Activated T-cell treated with anti-CD3 and anti-CD28 coated beads for 1 hour (primary cell): Measurements from ENCODE around the gene POLR2H.
"Not testable (repeated sequence)": the region's sequence is repeated elsewhere in the genome, so short reads cannot be mapped to it uniquely, and the experiment has no call there.

Experiments
- DNase-seq: peaks from one replicate; pipeline ENCODE4 v3.0.0-alpha.2; 2020; ENCODE audit warnings: low read depth

POLR2H gene

DNA sequence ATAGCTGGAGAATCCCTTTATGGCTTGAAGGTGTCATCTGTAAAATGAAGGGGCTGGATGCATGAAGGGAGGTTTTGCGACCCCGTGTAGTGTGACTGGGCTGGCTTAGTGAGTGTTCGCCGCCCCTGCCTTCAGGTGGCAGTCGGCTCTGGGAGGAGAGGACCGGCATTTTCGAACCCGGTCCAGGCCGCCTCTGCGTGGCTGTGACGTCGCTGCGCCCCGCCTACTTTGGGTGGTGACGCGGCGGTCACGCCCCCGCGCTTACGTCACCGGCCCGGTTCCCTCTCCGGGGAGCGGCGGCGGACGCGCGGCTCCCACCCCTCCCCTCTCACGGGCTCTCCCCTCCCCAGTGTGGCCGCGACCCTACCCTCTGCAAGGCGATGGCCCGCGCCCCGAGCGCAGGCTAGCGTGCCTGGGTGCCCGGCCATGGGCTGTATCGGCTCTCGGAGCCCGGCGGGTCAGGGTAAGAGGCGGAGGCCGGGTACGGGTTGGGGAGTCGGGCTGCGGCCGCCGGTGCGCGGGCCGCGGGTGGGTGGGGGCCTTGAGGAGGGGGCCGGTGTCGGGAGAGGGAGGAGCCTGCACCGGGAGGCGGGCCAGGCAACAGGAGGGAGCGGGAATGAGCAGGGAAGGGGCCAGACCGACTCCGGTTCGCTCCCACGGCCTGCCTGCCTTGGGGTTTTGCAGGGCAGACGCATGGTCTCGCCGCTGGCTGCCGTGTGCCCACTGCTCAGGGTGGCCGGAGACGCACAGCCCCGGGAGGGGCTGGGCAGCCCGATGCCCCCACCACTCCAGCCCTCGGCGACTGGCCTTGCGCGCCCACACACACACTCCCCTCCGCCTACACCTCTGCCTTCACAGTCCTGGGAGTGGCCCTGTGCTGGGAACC lies 25.6 kb upstream of the POLR2H start:
- peak; percentile 80 for DNase-seq

DNA sequence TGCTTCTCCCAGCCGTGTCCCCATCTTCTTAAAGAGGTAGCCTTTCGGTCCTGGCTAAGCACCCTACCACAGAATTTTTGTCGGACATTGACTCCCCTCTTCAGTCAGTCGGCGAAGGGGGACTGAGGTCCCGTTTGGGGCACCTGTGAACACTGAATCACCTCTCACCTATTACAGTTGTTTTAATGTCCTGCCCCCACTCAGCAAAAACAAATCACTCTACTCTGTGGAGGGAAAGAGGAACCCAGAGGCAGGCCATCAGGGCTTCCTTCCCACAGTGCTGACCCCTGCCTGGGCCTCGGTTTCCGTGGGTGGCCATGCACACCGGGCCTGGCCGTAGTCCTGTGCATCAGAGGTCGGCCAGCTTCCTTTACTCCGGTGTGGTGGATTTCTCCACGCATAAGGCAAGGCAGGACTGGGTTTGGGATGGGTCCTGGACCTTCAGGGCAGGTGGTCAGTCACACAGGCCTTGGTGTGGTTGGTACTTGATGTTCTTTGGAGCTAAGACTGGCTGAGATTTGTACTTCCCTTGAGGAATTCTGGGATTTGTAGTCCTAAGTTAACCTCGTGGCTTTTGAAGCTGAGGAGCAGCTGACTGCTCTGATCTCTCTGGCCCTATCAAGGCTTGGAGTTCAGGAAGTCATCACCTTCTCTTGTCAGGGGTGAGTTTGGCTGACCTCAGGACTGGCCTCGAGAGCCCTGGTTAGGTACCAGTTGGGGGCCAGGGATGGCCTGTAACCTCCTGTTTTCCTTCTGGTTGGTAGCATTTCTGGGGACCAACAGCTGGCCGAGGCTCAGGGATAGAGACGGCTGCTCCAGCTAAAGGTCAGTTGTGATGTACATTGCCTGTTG lies 24.7 kb upstream of the POLR2H start:
- no peak for DNase-seq

DNA sequence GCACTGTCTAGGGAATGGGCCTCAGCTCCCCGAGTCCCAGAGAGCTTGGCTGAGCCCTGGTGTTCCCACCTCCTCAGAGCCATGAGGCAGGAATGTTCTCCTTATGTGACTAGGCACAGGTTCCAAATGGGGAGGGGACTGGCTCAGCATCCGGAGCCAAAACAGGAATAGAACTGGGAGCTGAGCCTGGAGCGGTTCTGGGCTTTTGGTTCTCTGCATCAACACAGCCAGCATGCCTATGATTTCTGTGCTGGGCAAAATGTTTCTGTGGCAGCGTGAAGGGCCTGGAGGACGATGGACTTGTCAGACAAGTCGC lies 24.2 kb upstream of the POLR2H start, which contains the start of gene FAM131A:
Gene FAM131A (plus strand): TSS at position 202 of the 316 bp plus-strand sequence. CDS start 31 bp downstream, at position 233.
- no peak for DNase-seq

GRCh38 chr3:184337981-184338380 lies 23.5 kb upstream of the POLR2H start:
- no peak for DNase-seq

DNA sequence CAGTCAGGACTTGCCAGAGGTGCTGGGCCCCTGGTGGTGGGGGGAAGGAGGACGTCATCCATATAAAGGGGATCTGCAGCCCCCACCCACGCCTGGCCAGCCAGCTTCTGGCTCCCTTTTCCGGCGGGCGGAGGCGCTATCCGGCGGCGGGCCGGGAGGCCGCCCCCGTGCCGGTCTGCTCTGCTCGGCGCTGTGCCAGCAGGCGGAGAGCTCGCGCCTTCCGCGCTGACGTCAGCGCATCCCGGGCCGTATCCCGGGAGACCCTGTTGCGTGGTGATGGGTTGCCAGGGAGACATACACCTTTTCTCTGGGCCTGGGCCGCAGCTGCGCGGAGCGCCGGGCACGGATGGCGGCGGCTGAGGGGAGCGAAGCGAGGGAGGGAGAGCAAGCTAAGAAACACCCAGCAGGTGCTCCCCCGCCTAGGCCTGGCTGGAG lies 23.0 kb upstream of the POLR2H start:
- DNase-seq = no peak

GRCh38 chr3:184339001-184339400 lies 22.5 kb upstream of the POLR2H start:
- no peak for DNase-seq

DNA sequence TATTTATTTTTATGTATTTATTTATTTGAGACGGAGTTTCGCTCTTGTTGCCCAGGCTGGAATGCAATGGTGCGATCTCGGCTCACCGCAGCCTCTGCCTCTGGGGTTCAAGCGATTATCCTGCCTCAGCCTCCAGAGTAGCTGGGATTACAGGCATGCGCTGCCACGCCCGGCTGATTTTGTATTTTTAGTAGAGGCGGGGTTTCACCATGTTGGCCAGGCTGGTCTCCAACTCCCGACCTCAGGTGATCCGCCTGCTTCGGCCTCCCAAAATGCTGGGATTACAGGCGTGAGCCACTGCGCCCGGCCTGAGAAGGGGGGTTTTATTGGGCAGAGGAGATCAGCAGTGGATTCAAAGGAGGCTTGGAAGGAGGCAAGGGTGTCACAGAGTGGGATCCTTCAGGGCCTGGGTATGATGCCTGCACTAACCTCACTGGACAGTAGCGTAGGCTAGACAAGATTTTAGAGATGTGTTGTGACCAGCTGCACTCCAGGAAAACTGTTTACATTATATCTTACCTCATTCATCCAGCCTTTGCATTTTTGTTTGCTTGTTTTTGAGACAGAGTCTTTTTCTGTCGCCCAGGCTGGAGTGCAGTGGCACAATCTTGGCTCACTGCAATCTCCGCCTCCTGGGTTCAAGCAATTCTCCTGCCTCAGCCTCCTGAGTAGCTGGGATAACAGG lies 21.9 kb upstream of the POLR2H start:
- not testable (repeated sequence) for DNase-seq

DNA sequence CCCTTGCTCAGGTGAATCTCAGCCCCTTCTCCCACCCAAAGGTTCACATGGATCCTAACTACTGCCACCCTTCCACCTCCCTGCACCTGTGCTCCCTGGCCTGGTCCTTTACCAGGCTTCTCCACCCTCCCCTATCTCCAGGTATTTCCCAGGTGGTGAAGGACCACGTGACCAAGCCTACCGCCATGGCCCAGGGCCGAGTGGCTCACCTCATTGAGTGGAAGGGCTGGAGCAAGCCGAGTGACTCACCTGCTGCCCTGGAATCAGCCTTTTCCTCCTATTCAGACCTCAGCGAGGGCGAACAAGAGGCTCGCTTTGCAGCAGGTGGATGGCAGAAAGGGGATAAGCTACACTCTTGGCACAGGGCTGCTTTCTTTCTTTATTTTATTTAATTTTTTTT lies 19.6 kb upstream of the POLR2H start:
- DNase-seq = no peak

DNA sequence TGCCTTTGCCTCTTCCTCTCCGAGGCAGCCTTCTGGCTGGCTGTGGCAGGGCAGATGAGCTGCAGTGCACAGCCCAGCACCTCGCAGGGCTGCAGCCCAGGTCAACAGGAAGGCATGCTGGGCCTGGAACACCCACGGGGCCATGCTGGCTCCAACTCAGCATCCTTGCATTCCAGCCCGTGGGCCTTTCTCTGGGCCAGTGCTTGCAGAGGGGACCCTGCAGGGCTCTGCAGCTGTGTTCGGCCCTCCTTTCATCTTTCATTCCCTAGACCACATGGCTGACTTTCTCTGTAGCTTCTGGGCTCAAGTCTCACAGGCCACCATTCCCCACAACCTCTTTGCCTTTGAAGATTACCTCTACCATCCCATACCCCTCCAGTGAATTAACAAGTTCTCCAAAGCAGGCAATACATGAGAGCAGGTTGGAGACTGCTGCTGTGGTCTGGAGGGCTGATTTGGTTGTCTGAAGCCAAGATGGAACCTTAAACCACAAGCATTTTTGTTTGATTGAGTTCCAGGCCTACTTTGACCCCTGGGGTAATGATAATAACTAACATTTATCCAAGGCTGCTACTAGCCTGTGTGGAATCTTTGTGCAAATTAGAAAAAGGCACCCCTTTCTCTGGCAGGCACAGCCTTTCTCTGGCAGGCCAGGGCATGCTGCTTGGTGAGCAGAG lies 18.2 kb upstream of the POLR2H start:
- no peak for DNase-seq

- no peak for DNase-seq
Measured at GRCh38 chr3:184344579-184345316, 16.8 kb upstream of the POLR2H start.

DNA sequence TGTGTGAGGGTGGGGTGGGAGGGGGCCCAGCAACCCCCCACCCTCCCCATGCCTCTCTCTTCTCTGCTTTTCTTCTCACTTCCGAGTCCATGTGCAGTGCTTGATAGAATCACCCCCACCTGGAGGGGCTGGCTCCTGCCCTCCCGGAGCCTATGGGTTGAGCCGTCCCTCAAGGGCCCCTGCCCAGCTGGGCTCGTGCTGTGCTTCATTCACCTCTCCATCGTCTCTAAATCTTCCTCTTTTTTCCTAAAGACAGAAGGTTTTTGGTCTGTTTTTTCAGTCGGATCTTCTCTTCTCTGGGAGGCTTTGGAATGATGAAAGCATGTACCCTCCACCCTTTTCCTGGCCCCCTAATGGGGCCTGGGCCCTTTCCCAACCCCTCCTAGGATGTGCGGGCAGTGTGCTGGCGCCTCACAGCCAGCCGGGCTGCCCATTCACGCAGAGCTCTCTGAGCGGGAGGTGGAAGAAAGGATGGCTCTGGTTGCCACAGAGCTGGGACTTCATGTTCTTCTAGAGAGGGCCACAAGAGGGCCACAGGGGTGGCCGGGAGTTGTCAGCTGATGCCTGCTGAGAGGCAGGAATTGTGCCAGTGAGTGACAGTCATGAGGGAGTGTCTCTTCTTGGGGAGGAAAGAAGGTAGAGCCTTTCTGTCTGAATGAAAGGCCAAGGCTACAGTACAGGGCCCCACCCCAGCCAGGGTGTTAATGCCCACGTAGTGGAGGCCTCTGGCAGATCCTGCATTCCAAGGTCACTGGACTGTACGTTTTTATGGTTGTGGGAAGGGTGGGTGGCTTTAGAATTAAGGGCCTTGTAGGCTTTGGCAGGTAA lies 16.0 kb upstream of the POLR2H start:
- no peak for DNase-seq

GRCh38 chr3:184346480-184347190 lies 14.9 kb upstream of the POLR2H start:
- DNase-seq = no peak

DNA sequence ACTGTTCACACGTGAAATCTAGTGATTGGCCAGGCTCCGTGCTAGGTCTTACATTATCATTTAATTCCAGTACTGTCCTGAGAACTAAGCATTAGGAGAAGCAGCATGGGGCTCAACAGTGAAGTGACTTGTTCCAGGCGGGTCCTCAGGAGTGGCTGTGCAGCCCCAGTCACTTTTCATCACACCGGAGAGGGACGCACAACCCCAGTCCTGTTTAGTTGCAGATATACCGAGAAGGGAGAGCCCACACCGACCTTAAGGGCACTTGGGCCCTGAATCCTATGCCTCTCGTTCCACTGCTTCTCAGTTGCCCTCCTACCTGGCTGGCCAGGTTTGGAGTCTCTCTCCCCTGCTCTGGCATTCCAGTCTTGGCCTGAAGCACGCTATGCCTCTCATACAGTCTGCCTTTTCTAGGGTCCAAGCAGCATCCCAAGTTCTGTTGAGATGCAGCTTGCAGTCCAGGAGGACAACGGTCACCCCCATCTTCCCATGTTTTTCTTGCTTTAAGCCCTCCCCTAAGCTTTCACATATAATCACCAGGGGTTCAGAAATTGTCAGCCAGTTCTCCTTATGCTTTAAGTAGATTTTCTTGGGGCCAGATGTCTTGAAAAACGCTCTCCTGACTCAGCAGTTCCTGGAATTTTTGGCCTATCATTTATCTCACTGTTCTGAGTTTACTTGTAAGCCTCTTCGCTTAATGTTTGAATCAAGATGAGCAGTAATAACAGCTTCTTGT lies 14.0 kb upstream of the POLR2H start:
- DNase-seq = no peak

DNA sequence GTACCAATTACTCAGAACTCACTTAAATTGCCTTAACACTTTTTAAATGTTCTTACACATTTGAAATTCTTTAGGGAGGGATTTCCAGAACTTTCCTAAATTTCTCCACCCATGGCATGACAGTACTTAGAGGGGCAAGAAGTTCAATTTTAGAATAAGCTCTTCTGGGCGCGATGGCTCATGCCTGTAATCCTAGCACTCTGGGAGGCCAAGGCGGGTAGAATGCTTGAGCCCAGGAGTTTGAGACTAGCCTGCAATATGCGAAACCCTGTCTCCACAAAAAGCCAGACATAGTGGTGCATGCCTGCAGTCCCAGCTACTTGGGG lies 13.5 kb upstream of the POLR2H start:
- no peak for DNase-seq

- DNase-seq = no peak
Measured at GRCh38 chr3:184349563-184350470, 11.7 kb upstream of the POLR2H start.

DNA sequence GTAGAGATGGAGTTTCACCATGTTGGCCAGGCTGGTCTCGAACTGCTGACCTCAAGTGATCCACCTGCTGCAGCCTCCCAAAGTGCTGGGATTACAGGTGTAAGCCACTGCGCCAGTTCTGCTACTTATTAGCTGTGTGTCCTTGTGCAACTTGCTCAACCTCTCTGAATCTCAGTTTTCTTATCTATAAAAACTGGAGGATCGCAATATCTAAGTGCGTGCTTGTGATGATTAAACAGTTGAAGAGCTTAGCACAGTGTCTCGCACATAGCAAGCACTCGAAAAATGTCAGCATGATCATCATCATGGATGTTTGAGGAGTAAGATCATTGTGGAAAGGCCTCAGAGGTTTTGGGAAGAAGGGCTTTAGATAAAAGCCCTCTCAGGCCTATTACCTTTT lies 10.9 kb upstream of the POLR2H start:
- DNase-seq = no peak

DNA sequence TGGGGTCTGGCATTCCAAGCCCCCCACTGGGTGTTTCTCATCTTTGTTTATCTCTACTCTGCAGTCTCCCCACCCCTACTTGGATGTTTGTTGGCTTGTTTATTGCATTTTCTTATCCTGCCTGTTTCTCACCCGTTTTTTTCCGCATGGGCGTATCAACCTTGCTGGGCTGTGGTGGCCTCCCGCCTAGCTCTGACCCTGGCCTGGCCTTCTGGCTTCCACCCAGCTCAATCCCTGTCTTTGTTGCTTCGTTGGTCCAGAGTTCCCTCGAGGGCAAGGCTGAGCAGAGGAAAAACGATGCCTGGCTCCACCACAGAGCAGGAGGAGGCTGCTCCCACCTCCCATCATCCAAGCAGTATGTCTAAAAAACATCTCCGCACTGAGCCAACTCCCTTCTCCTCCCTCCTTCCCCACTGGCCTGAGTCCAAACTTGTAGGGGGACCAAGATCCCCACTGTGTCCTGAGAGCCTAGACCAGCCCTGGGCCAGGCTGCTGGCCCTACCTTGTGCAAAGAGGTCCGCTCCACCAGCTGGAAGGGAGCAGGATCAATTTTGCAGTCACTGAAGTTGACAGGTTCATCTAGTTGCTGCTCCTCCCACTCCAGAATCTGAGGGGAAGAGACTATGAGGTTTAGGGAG lies 9.9 kb upstream of the POLR2H start:
- no peak for DNase-seq
